ENCODE data around the gene EHMT1. TPM values are rescaled to one million over a fixed set of nuclear protein-coding genes. Genes with fewer than 3 reads are reported as not detected.
"Not testable (repeated sequence)": the region's sequence is repeated elsewhere in the genome, so short reads cannot be mapped to it uniquely, and the experiment has no call there.

Gene EHMT1
- total RNA-seq, 1 donor from 2014 or later: 30.5 TPM

DNA sequence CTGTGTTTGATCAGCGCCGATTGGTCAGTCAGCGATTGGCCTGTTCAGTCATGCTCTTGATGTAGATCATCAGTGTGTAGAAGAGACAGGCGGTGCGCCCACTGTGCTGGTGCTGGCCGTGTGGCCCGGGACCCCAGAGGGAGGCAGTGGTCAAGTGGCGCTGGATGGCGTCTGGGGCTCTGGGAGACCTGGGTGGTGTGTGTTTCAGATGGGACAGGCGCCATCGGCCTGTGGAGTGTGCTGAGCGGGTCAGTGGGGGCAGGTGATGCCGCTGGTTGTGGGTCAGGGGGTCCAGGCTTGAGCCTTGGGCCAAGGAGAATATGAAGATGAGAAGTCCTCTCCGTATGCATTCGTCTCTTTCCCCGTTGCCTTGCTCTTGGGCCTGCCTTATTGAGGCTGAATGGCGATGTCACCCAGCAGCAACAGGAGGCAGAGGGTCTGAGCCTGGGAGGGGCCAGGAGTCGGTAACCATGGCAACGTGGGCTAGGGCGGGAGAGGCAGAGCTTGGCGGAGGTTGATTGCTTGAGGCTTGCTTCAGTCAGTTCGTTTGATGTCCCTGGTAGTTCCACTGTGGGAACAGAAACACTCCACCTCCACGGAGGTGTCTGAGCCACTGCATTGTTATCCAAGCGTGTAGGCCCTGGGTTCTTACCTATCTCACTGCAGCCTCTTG is 141.0 kb downstream of the EHMT1 start:
- intact Hi-C loops (cut with DNase I): no loop called here
- ATAC-seq (no peak), DNase-seq (ENCODE audit: missing footprints) (no peak)

DNA sequence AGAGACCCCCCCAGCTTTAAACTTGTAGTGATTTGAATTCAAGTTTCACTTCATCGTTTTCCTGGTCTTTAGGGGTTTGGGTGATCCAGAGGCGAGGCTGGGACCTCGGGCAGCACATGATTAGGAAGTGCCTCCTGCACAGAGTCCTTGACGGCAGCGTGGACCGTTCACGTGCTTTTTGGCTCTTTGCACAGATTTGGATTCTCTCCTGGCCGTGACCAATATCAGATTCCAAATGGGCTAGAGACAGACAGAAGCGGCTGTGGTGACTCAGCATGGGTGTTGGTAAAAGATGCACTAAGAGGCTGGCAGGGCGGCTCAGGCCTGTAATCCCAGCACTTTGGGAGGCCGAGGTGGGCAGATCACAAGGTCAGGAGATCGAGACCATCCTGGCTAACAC is 141.6 kb downstream of the EHMT1 start:
- DNase-seq (ENCODE audit: missing footprints) (no peak), ATAC-seq (no peak)
- intact Hi-C loops (cut with DNase I): no loop called here

DNA sequence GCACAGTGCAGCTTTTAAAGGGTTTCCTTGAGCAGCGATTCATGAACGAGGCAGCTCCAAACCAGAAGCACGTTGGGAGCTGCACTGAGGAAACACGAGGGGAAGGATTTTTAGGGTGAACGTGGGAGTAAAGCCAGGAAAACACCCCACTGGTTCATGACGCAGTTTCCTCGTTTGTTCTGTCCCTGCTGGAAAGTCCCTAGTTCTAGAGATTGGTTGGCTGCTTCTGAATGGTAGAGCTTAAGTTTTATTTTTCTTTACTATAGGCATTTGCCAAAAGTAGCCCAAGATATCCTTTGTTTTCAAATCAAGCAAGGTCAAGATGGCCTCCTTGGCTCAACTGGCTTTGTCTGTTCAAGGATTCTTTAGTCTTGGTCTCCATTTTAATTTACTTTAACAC is 142.2 kb downstream of the EHMT1 start:
- DNase-seq (ENCODE audit: missing footprints) (no peak), ATAC-seq (no peak)
- intact Hi-C loops (cut with DNase I): no loop called here

DNA sequence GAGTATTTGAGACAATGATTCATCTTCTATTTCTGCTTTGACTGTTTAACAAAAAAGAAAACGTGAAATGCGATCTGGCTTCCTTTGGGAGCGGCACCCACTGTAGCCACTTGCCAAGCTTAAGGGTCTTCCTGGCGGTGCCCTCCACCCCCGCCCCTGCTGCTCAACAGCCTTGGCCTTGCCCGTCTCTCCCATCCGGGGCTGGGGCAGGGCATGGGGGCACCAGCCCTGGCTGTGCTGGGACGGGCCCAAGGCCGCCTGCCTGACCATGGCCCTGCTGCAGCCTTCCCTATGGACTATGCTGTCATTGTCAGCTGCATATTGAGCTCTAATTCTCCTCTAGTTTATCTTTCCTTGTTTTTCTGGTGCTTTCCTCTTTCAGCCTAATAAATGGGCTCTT is 143.0 kb downstream of the EHMT1 start:
- intact Hi-C loops (cut with DNase I): no loop called here
- no peak for ATAC-seq
- no peak for DNase-seq (ENCODE audit: missing footprints)

DNA sequence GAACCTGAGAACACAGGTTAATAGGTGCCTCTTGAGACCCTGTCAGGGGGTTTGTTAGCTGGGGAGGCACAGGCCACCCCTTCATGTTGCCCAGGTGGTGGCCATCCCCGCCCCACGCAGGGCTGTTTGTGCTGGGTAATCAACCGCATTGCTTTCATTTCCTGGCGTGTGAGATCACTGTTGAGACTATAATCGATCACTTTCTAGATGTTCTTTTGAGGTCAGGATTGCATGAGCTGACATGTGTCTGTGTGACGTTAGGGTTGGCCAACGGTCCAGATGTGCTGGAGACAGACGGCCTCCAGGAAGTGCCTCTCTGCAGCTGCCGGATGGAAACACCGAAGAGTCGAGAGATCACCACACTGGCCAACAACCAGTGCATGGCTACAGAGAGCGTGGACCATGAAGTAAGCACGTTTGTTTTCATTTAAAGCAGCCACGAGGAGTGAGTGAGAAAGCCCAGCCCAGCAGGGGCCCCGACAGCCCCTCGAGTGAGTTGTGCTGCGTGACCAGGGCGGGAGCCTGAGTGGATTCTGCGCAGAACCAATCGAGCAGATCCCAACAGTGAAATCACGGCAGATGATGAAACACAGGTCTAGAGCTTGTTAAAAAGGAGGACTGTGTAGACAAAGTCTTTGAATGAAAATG is 143.7 kb downstream of the EHMT1 start:
- intact Hi-C loops (cut with DNase I): no loop called here

DNA sequence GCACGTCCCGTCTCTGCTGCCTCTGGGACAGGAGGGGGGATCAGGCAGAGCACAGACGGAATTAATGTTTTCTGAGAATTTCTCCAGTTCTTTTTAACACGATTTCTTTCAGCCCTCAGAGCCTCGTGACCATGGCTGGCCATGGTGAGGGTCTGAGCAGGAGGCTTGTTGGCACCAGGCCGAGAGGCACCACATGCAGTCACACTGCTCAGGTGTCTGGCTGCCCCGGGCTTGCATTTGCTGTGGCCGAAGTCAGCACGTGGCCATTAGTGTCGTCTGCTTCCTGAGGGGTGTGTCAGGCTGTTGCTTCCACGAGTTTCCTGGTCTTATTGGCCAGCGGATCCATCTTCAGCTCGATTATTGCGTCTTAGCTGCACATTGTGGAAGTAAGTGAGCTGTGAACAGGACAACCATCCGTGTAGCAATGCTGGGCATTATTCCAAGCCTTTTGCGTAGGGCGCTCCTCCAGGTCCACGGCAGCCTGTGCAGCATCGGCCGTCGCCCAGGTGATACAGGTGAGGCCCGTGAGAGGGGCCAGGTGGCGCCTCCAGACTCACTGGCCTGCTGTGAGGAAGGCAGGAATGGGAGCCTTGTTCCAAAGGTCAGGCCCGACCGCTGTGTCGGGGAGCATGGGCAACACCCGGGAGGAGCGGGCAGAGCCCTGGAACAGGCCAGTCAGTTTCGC is 144.6 kb downstream of the EHMT1 start:
- DNase-seq (ENCODE audit: missing footprints): no peak
- intact Hi-C loops (cut with DNase I): no loop called here
- ATAC-seq: no peak

More for the DNA sequence above, 143.7 kb downstream of the EHMT1 start:
- DNase-seq (ENCODE audit: missing footprints) (no peak), ATAC-seq (peak; percentile 53)

DNA sequence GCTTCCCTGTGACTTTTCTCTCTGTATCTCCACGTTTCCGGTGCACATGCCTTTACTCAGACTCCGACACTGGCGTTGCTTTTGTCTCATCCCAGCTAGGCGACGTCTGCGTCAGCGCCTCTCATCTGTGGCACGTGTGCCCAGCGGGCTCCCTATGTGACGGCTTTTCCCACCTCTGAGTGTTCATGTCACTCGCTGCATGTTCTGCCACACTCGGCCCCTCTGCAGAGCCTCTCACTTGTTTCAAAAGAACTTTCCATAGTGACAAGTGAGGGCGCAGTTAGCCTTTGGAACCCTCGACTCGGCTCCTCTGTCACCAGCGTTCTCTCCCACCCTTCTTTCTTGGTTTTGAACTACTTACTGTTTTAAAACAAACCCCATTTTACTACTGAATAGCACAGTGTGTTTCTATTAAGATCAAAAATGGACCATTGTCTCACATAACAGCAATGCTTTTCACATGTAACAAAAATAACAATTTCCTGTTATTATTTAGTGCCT is 145.4 kb downstream of the EHMT1 start:
- intact Hi-C loops (cut with DNase I): no loop called here
- ATAC-seq (no peak), DNase-seq (ENCODE audit: missing footprints) (no peak)

DNA sequence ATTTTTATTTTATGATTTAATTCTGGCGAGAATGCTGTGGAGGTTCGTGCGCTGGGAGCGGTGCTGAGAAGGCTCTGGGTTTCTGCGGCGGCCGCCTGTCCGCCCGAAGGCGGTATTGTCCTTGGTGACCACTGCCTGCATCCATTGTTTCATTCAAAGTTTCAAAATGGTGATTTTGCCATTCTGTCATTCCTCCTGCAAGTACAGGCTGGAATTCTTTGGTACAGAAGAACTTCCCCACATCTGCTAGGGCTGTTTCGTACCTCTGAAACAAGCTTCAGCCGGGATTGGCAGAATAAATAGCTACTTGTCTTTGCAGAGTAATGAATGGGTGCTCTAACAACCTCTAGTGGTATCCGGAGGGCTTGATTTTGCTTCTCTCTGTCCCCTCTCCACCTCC is 146.2 kb downstream of the EHMT1 start:
- ATAC-seq (no peak), DNase-seq (ENCODE audit: missing footprints) (no peak)
- intact Hi-C loops (cut with DNase I): no loop called here

DNA sequence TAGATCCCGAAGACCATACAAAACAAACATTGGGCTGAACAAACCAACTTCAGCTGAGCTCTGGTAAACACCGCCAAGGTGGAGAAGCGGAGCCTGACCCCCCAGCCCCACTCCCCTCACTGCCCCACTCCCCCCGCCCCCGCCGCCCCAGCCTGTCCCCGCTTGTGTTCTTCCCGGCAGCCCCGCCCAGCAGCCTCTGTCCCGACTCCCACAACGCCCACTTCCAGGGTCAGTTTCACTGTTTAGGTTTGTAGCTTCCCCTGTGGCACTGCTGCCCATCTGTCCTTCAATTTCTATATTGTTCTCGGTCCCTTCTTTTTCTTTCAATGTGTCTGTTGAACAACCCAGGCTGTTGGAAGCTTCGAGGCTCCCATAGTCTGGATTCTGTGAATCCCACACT is 146.7 kb downstream of the EHMT1 start:
- DNase-seq (ENCODE audit: missing footprints): no peak
- ATAC-seq: no peak
- intact Hi-C loops (cut with DNase I): no loop called here

DNA sequence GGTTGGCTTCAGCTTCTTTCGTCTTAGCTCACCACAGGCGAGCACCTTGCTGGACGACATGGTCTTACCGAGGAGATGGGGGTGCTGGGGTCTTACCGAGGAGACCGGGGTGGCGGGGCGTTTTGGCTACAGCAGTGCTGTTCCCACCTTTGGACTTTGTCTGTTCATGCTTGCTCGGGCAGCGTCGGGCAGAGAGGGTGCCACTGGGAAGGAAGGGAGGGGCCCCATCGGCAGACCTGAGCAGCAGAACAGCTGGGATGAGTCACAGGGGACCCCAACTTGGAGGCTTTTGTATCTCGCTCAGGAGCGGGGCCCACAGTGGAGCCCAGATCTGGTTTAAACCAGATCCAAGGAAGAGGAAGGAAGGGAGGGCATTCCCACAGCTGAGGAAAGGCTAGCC is 152.8 kb downstream of the EHMT1 start:
- DNase-seq (ENCODE audit: missing footprints) (no peak), ATAC-seq (no peak)
- intact Hi-C loops (cut with DNase I): no loop called here

DNA sequence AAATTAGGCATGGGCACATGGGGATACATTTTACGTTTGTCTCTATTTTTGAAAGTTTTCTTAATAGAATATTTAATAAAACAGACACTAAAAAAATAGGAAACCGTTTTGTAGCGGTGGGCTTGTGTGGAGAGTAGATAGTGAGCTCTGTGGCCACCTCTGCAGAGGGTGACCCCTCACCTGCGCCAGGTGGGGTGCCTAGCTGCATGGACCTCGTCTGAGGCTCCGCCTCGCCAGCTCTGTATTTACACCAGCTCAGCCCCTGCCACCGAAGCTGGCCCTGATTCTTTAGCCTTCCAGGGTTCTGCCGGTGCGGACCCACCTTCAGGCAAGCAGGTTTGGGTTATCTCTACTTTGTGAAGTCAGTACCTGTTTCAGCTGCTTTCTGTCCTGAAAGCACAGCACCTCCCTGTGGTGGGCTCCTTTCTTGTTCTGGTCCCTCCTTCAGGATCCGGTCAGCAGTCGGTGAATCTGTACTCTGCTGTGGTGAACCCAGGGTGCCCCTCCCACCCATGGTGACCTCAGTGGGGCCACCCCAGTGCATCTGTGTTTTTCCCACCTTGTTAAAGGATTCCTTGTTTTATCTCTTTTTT is 153.6 kb downstream of the EHMT1 start:
- intact Hi-C loops (cut with DNase I): no loop called here
- DNase-seq (ENCODE audit: missing footprints) (no peak), ATAC-seq (no peak)

DNA sequence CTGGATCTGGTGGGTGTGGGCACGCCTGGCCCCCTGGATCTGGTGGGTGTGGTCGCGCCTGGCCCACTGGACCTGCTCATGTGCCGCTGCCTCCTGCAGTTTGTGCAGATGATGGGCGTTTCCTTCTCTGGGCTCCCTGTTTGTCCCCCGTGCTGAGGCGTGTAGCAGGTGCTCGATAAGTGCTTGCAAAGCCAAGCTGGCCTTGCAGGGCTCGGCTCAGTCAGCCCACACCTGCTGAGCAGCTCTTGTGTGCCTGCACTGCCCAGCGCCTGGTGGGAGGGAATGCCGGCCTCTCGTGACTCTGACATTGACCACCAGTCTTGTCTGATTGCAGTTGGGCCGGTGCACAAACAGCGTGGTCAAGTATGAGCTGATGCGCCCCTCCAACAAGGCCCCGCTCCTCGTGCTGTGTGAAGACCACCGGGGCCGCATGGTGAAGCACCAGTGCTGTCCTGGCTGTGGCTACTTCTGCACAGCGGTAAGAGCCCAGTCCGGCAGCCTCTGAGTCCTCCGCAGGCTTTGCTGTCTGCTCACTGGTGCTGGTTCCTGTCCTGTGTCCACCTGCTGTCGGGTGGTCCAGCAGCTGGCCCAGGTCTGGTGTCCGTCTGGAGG is 156.1 kb downstream of the EHMT1 start:
- no peak for ATAC-seq
- intact Hi-C loops (cut with DNase I): no loop called here
- DNase-seq (ENCODE audit: missing footprints): no peak

DNA sequence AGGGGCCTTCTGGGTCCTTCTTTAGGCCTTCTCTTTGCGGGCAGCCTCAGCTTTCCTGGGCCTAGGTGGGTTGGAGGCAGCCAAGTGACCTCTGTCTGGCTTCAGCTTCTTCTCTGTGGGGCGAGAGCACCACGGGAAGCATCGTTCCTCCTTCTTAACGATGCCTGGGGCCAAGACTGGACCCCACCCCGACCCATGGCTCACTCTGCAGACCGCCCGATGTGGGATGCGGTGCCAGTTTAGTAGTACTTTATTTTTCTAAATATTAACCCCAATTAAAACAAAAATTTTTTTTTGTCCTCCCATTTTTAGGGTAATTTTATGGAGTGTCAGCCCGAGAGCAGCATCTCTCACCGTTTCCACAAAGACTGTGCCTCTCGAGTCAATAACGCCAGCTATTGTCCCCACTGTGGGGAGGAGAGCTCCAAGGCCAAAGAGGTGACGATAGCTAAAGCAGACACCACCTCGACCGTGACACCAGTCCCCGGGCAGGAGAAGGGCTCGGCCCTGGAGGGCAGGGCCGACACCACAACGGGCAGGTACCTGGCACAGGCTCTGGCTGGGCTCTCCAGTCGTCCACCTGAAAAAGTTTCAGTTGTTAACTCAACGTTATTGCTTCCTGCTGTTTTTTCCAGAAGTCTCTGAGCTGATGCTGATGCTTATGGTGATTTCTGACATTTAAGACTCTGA is 157.6 kb downstream of the EHMT1 start:
- intact Hi-C loops (cut with DNase I): no loop called here
- ATAC-seq (no peak), DNase-seq (ENCODE audit: missing footprints) (no peak)

DNA sequence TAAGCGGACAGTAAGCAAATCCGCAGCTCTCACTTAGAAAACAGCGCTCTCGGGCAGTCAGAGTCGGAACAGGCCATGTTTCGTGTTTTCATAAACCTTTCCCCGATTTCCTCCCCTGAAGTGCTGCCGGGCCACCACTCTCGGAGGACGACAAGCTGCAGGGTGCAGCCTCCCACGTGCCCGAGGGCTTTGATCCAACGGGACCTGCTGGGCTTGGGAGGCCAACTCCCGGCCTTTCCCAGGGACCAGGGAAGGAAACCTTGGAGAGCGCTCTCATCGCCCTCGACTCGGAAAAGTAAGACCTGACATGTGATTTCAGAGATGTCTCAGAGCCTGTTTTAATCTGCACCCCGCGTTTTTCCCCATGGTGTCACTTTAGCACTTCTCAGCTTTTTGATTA is 159.0 kb downstream of the EHMT1 start:
- ATAC-seq: no peak
- DNase-seq (ENCODE audit: missing footprints): no peak
- intact Hi-C loops (cut with DNase I): no loop called here

DNA sequence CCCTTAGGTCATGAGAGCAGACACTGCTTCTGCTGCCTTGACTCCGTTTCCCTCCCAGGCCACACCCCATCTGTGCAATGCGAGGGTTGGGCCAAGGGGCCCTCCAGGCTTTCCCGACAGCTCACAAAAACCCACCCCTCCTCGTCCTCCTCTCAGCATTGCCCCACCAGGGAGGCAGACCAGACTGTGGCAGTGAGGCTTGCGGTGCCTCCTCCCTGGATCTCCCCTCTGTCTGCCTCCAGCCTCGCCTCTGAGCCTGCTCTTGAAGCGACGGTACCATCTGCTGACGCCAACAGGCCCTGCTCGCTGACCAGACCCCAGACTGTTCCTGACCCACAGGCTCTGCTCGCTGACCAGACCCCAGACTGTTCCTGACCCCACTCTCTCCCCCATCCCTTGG is 159.5 kb downstream of the EHMT1 start:
- ATAC-seq (no peak), DNase-seq (ENCODE audit: missing footprints) (no peak)
- intact Hi-C loops (cut with DNase I): no loop called here

DNA sequence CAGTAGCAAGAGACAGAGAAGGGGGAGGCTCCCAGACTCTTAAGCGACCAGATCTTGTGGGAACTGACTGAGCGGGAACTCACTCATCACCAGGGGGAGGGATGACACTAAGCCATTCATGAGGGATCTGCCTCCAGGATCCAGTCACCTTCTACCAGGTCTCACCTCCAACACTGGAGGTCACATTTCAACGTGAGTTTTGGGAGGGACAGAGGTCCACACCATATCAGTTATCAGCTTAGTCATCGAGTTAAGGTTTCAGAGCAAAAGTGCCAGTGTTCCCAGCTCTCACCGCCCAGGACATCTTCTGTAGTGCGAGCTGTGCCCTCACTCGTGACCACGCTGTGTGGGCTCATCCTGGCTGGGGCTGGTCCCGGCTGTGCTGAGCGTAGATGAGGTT is 160.1 kb downstream of the EHMT1 start:
- no peak for ATAC-seq
- no peak for DNase-seq (ENCODE audit: missing footprints)

DNA sequence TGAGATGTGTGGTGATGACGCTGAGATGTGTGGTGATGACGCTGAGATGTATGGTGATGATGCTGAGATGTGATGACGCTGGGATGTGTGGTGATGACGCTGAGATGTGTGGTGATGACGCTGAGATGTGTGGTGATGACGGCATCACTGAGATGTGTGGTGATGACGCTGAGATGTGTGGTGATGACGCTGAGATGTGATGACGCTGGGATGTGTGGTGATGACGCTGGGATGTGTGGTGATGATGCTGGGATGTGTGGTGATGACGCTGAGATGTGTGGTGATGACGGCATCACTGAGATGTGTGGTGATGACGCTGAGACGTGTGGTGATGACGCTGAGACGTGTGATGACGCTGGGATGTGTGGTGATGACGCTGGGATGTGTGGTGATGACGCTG is 161.2 kb downstream of the EHMT1 start:
- ATAC-seq; DNase-seq (ENCODE audit: missing footprints); intact Hi-C loops (cut with DNase I): not testable (repeated sequence)

More for the DNA sequence above, 160.1 kb downstream of the EHMT1 start:
- intact Hi-C loops (cut with DNase I): no loop called here

DNA sequence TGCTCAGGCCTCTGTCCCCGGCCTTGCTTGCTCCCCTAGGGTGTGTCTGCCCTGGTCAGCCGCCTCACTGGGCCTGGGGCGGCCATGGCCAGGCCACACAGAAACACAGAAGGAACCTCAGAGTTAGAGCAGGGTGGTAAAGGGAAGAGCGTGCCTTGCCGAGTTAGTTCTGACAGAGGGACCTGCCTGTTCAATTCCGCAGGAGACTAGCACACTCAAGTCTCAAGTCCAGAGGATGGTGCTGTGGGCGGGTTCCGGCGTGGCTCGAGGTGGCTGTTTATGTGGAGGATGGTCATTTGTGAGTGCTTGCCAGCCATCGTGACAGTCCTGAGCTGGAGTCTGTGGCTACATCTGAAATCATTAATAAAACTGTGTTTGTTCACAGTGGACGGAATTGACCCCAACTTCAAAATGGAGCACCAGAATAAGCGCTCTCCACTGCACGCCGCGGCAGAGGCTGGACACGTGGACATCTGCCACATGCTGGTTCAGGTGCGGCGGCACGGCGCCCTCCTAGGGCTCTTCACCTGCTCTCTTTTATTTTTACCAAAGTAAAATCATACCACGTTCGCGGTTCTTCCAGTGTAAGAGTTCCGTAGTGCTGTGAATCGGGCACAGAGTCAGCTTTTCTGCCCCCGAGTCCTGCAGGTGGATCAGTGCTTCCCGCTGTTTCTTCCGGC is 163.2 kb downstream of the EHMT1 start:
- no peak for DNase-seq (ENCODE audit: missing footprints)
- no peak for ATAC-seq

More for the DNA sequence above, 163.2 kb downstream of the EHMT1 start:
- intact Hi-C loops (cut with DNase I): loop anchor here (1.0 kb wide), 1 partner anchor 11 kb away; no protein-coding TSS in a partner anchor
